ENCODE measurements around the gene GRB10.

DNA sequence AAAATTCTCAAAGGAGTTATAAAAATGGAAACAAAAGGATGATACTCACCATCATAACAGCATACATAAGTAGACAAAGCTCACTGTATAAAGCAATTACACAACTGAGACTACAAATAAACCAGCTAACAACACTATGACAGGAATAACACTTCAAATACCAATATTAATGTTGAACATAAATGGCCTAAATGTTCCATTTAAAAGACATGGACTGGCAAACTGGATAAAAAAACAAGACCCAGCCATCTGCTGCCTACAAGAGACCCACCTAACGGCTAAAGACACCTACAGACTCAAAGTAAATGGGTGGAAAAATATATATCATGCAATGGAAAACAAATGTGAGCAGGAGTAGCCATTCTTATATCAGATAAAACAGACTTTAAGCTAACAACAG is 148.3 kb downstream of the GRB10 start:
- TF ChIP-seq, protein P1, sequence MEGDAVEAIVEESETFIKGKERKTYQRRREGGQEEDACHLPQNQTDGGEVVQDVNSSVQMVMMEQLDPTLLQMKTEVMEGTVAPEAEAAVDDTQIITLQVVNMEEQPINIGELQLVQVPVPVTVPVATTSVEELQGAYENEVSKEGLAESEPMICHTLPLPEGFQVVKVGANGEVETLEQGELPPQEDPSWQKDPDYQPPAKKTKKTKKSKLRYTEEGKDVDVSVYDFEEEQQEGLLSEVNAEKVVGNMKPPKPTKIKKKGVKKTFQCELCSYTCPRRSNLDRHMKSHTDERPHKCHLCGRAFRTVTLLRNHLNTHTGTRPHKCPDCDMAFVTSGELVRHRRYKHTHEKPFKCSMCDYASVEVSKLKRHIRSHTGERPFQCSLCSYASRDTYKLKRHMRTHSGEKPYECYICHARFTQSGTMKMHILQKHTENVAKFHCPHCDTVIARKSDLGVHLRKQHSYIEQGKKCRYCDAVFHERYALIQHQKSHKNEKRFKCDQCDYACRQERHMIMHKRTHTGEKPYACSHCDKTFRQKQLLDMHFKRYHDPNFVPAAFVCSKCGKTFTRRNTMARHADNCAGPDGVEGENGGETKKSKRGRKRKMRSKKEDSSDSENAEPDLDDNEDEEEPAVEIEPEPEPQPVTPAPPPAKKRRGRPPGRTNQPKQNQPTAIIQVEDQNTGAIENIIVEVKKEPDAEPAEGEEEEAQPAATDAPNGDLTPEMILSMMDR (IDR thresholded peaks at IDR 0.05 in 4 of 5, conservative IDR thresholded peaks at IDR 0.05 in 1 of 5): no peak
- TF ChIP-seq POLR2A (IDR thresholded peaks at IDR 0.05): no peak
